Muscle layer of colon (tissue), 2 donors: ENCODE data around the gene KDM6B.
A peak's percentile ranks its signal among the peaks of the same experiment; 100 is the strongest.

Experiments
- H3K27ac ChIP-seq: one replicate; pipeline ENCODE4 v1.7.0; 2013; ENCODE audit warnings: low read depth, mild to moderate bottlenecking, low read length, moderate library complexity
- H3K27me3 ChIP-seq, 2 donors: one replicate each; pipeline ENCODE4 v1.7.0; 2013; ENCODE audit warnings: low read length in 2 of 2, mild to moderate bottlenecking in 2 of 2; ENCODE audit not compliant: insufficient read depth in 2 of 2, control insufficient read depth in 1 of 2
- H3K36me3 ChIP-seq: one replicate; pipeline ENCODE4 v1.7.0; 2013; ENCODE audit warnings: mild to moderate bottlenecking, low read length; ENCODE audit not compliant: insufficient read depth
- H3K4me1 ChIP-seq: one replicate; pipeline ENCODE4 v1.7.0; 2013; ENCODE audit warnings: mild to moderate bottlenecking, low read length; ENCODE audit not compliant: insufficient read depth
- H3K4me3 ChIP-seq, 2 donors: one replicate each; pipeline ENCODE4 v1.7.0; 2013; ENCODE audit warnings: low read length in 2 of 2, low read depth in 1 of 2, mild to moderate bottlenecking in 1 of 2, moderate library complexity in 1 of 2
- H3K9ac ChIP-seq: one replicate; pipeline ENCODE4 v1.7.0; 2013; ENCODE audit warnings: low read length
- H3K9me3 ChIP-seq: one replicate; pipeline ENCODE4 v1.7.0; 2013; ENCODE audit warnings: mild to moderate bottlenecking, low read length
- donor health status: abdominal sarcoma.
- donor health status: Adenocarcinoma of cecum.

The KDM6B gene

DNA sequence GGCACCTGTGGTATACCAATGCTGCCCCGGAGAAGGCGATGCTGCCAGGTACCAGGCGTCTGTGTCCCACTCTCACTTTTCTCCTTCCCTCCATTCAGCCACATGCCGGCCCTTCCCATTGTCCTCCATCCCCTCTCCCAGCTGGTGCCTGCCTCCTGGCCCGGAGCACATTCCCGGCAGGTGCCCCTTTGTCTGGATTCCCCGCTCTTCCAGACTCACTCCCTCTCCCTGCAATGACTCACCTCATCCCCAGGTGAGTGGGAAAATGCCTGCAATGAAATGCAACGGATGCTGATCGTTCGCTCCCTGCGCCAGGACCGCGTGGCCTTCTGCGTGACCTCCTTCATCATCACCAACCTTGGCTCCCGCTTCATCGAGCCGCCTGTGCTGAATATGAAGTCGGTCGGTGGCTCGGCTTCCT is 10.4 kb upstream of the KDM6B start:
- H3K4me3 ChIP-seq: no peak overlapping the region
- H3K36me3 ChIP-seq: no peaks in the 10 kb centered on the region
- no peaks in the 10 kb centered on the region for H3K4me1 ChIP-seq
- H3K9me3 ChIP-seq: no peaks in the 10 kb centered on the region
- H3K27me3 ChIP-seq: no peaks in the 10 kb centered on the region
- H3K27ac ChIP-seq: no peak overlapping the region
- no peak overlapping the region for H3K9ac ChIP-seq

DNA sequence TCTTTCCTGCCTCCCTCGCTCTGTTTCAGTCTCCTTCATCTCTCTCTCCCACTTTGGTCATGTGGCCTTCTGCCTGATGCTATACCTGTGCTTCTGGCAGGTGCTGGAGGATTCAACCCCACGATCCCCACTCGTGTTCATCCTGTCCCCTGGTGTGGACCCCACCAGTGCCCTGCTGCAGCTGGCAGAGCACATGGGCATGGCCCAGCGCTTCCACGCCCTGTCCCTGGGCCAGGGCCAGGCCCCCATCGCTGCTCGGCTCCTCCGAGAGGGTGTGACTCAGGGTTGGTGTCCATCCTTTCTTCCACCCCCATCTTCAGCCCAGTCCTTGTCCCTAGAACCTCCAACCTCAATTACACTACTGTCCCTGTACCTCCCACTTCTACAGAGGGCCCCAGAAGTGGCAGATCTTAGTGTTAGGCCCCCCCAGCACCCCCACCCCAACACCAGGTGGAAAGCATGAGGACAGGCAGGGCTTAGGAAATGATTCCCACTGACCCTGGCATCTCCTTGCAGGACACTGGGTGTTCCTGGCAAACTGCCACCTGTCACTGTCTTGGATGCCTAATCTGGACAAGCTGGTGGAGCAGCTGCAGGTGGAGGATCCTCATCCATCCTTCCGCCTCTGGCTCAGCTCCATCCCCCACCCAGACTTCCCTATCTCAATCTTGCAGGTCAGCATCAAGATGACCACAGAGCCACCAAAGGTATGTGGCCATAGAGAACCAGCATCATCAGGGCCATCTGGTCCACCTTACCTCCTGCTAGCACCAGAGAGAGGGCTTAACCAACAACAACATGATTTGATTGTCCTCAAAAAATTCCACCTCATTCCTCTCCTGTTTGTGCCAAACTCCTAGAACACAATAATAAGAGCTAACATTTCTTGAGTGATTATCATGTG is 9.7 kb upstream of the KDM6B start:
- no peaks in the 10 kb centered on the region for H3K27me3 ChIP-seq

DNA sequence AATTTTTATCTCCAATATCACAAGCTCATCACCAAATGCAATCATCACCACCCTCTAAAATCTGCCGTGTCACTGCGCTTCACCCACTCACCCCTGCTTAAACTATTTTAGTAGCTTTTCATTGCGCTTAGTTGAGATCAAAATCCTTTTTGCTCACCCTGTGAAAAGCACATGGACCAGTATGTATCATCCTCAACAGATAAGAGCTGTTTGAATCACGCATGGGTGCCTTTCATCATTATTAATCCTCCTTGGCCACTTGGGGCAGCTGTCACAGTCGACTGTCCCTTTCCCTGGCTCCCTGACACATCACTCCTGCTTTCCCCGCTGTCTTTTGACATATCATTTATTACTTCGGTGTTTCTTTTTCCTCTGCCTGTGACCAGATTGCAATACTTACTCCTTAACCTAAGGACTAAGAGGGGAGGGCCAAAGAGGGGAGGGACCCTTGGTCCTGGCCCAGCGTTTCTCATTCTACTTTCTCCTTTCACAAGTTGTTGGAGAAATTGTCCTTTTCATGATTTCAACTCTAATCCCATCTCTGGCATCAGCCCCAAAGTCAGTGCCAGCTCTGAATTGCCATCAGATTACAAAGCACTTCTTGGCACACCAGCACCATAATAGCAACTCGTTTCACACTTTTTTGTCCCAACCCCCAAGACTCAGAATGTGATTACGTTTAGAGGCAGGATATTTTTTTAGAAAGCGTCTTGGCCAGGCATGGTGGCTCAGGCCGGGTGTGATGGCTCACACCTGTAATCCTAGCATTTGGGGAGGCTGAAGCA is 8.6 kb upstream of the KDM6B start:
- H3K27me3 ChIP-seq: peaks cover 0 to 4% of the 10 kb centered on the region in 2 donors
- H3K9ac ChIP-seq: no peak overlapping the region
- H3K27ac ChIP-seq: no peak overlapping the region
- H3K9me3 ChIP-seq: no peaks in the 10 kb centered on the region
- H3K36me3 ChIP-seq: no peaks in the 10 kb centered on the region
- no peak overlapping the region for H3K4me3 ChIP-seq
- no peaks in the 10 kb centered on the region for H3K4me1 ChIP-seq

More for the DNA sequence above, 9.7 kb upstream of the KDM6B start:
- H3K36me3 ChIP-seq: no peaks in the 10 kb centered on the region
- H3K9ac ChIP-seq: no peak overlapping the region
- H3K4me1 ChIP-seq: no peaks in the 10 kb centered on the region
- H3K9me3 ChIP-seq: no peaks in the 10 kb centered on the region
- H3K27ac ChIP-seq: no peak overlapping the region
- H3K4me3 ChIP-seq: no peak overlapping the region

DNA sequence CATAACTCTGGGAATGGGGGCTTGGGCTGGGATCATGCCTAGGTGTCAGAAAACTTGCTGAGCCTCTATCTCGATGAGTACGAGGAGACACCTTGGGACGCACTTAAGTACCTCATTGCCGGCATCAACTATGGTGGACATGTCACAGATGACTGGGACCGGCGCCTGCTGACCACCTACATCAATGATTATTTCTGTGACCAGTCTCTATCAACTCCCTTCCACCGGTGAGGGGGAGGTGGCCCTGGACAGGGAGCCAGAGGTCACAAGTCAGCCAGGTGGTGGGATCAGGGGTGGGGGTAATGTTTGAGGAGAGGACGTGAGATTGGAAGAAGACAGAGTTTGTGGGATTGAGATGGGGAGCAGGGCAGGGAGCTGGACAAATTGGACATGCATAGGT is 3.4 kb upstream of the KDM6B start:
- Histone ChIP-seq H3K9me3 (no peaks in the 10 kb centered on the region), H3K4me1 (peaks cover 5% of the 10 kb centered on the region), H3K27me3 (peaks cover 0 to 6% of the 10 kb centered on the region in 2 donors), H3K27ac (no peak overlapping the region), H3K4me3 (no peak overlapping the region), H3K9ac (no peak overlapping the region), H3K36me3 (no peaks in the 10 kb centered on the region)

DNA sequence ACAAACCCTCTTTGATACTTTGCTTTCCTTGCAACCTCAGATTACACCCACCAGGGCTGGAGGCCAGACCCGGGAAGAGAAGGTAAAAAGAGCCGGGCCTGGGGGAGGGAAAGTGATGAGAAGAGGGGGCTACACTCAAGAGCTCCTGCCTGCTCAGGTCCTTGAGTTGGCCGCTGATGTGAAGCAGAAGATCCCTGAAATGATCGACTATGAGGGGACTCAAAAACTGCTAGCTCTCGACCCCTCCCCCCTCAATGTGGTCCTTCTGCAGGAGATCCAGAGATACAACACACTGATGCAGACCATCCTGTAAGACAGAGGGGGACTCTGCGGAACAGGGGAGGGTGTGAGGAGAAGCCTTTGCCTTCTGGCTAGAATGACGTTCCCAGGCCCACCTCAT is 2.8 kb upstream of the KDM6B start:
- Histone ChIP-seq H3K4me1 (peaks cover 5% of the 10 kb centered on the region), H3K27ac (no peak overlapping the region), H3K4me3 (no peak overlapping the region), H3K9me3 (no peaks in the 10 kb centered on the region), H3K9ac (no peak overlapping the region), H3K36me3 (no peaks in the 10 kb centered on the region), H3K27me3 (peaks cover 0 to 6% of the 10 kb centered on the region in 2 donors)

DNA sequence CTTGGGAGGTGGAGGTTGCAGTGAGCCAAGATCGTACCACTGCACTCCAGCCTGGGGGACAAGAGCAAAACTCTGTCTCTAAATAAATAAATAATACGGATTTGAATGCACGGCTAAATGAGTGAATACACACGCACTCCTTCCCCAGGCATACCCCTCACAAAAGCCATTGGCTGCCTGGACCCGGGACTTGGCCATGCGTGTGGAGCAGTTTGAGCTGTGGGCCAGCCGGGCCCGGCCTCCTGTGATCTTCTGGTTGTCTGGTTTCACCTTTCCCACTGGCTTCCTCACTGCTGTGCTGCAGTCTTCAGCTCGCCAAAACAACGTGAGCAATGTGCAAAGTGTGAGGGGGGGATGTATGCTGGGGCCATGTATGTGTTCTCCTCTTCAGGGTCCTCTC is 1.6 kb upstream of the KDM6B start:
- Histone ChIP-seq H3K27me3 (peaks cover 0 to 6% of the 10 kb centered on the region in 2 donors), H3K9ac (no peak overlapping the region), H3K27ac (no peak overlapping the region), H3K36me3 (no peaks in the 10 kb centered on the region), H3K4me1 (peaks cover 15% of the 10 kb centered on the region), H3K9me3 (no peaks in the 10 kb centered on the region), H3K4me3 (no peak overlapping the region)

DNA sequence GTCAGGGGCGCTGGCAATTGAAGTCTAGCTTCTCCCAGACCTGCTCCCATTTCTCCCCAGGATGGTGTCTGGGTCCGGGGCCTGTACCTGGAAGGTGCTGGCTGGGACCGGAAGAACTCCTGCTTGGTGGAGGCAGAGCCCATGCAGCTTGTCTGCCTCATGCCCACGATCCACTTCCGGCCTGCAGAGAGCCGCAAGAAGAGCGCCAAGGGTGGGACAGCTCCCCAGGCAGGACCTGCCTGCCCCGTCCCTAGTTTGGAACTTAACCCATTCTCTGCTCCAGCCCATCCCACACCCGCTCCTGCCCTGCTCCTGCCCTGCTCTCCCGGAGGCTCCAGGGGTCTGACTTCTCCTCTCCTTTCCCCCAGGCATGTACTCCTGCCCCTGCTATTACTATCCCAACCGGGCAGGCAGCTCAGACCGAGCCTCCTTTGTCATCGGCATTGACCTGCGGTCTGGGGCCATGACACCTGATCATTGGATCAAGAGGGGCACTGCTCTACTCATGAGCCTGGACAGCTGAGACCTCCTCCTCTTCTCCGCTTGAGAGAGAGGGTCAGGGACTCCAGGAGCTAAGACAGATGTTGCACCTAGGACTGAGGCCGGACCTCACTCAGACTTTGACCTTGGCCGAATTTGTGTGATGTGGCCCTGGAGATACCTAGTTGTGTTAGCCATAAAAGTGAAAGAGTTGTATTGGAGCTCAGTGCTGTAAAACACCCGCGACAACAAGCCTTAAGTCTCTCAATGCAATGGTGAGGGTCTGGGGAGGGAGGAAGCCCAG is 814 bp upstream of the KDM6B start:
- Histone ChIP-seq H3K9ac (no peak overlapping the region), H3K4me3 (peak overlapping the region in 1 of 2 donors; percentile 94), H3K36me3 (no peaks in the 10 kb centered on the region), H3K27ac (peak overlapping the region; percentile 97), H3K27me3 (peaks cover 0 to 6% of the 10 kb centered on the region in 2 donors), H3K4me1 (peaks cover 20% of the 10 kb centered on the region), H3K9me3 (no peaks in the 10 kb centered on the region)

DNA sequence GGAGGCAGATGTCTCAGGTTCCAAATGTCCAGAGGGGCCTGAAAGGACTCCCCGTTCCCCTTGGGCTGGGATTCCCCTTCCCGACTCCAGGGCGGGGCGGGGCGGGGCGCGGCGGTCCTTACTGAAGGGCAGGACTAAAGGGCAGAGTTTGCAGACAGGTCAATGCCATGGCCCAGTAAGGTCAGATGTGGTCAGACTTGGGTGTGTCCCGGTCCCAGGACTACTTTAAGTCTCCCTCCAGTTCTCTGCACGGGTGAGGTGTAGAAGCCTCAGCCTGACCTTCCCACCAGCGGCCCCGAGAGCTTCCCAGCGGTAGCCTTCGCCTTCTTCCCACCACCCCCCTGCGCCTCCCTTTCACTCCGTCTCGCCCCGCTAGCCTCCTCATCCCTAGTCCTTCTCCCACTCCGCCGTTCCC is 532 bp downstream of the KDM6B start:
- Histone ChIP-seq H3K36me3 (no peaks in the 10 kb centered on the region), H3K9ac (peak overlapping the region; percentile 87), H3K27ac (peak overlapping the region; percentile 97), H3K4me3 (peak overlapping the region; percentile 92 to 94), H3K9me3 (no peaks in the 10 kb centered on the region), H3K4me1 (peaks cover 33% of the 10 kb centered on the region), H3K27me3 (peaks cover 0 to 6% of the 10 kb centered on the region in 2 donors)

DNA sequence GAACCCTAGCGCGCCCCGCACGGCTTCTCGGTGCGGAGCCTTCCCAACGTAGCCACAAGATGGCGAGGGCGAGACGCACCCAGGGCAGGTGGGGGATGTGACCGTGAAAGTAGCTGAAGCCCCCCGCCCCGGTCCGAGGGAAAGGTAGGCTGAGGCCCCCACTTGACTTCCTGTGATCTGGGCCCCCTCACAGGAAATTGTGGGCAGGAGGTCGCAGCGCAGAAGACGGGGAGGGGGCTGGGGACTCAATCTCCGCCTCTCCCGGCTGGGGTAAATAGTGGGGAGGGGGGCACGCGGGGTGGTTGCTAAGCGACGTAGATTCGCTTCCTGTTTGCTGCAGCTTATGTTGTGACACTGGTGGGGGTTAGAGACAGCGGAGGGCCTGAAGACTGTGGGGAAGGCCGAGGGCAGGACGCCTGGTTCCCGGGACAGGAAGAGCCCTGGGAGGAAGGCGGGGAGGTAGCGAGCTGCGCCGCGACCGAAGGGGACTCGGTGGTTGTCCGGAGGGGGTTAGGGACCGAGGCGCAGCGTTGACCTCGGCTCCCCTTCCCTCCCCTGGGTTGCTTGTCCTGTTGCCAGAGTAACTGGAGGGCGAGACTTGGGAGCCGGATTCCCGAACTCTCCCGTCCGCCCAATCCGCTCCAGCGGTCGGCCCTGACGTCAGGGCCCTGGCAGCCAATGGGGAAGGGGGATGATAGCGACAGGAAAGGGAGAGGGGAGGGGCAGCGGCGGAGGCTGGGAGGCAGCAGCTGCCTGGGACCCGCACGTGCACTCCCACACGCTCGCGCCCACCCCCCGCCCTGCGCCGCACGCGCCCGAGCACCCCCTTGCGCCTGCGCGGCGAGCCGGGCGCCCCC is 1.2 kb downstream of the KDM6B start:
- no peaks in the 10 kb centered on the region for H3K9me3 ChIP-seq
- H3K4me3 ChIP-seq: peak overlapping the region; percentile 92 to 94
- H3K4me1 ChIP-seq: peaks cover 36% of the 10 kb centered on the region
- H3K36me3 ChIP-seq: peaks cover 4% of the 10 kb centered on the region
- peak overlapping the region; percentile 97 for H3K27ac ChIP-seq
- peak overlapping the region; percentile 87 for H3K9ac ChIP-seq
- H3K27me3 ChIP-seq: peaks cover 0 to 4% of the 10 kb centered on the region in 2 donors

DNA sequence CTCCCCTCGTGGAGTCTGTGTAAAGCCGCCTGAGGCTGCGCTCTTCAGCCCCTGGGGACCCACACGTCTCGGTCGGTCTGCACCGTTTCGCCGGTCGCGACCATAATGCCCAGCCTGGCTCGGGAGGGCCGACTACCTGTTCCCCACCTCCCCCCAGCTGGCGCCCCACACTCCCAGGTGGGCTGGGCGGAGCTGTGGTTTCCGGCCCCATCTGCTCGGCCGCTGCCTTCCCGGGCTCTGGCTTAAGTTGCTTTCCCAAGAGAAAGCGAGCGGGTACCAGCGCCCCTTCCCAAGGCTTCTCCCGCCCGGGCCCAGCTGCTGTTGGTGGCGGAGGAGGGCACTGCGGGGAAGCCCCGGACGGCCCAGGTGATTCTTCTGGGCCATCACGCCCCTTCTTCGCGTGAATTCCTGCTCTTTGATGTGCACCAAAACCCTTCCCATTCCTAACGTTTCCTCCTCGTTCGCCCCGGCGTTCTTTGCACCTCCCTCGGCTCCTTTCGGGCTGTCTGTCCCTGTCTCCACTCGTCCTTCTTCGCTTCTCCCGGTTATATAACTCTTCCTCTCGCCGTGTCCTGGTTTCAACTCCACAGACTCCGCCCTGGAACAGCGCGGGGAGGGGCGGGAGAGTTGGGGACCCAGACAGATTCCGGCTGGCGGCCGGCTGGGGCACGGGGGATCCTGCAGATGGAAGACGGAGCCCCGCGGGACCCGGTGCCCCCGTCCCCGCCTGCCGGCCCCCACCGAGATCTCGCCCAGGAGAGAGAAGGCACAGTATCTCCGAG is 2.0 kb downstream of the KDM6B start:
- peak overlapping the region; percentile 92 to 94 for H3K4me3 ChIP-seq
- peak overlapping the region; percentile 97 for H3K27ac ChIP-seq
- no peaks in the 10 kb centered on the region for H3K27me3 ChIP-seq
- peaks cover 8% of the 10 kb centered on the region for H3K36me3 ChIP-seq
- H3K9ac ChIP-seq: peak overlapping the region; percentile 68
- peaks cover 45% of the 10 kb centered on the region for H3K4me1 ChIP-seq
- no peaks in the 10 kb centered on the region for H3K9me3 ChIP-seq
